A549 treated with CORT108297 at 1 μM for 4 hours (cell line): ENCODE measurements around the gene CPLX1. TPM values are rescaled to one million over a fixed set of nuclear protein-coding genes. Genes with fewer than 3 reads are reported as not detected.

Source experiments
- total RNA-seq: library from RNA; stranded (reverse); fragments of 200-300 nt; extraction: Qiagen RNA extraction; gene quantifications from 5 replicates; pipeline ENCODE4 v1.2.3, GENCODE V29; 2022

The CPLX1 gene
- total RNA-seq: 0.38 to 0.86 TPM (median 0.60 TPM) in 5 replicates

DNA sequence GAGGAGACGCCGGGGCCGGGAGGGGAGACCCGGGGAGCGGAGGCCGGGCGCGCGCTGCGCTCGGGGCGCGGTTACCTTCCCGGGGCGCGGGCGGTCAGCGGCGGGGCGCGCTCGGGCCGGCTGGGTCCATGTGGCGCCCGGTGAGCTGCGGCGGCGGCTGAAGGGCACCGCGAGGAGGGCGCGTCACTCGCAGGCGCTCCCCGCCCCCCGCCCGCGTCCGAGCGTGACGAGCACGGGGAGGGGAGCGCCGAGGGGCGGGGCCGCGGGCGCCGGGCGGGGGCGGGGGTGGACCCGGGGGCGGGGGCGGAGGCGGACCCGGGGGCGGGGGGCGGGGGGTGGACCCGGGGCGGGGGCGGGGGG is at the start of gene CPLX1:
CPLX1 (minus strand) TSS at position 159 of the 360 bp plus-strand sequence. CDS start 1,607 bp downstream, outside the sequence.

Other genes starting within 250 kb of the CPLX1 start
- gene TMEM271, start 249.8 kb downstream of the CPLX1 start, total RNA-seq: not detected in 5 replicates
- 0.04 TPM in 1 of 5 replicates, not detected in the others for gene PDE6B, start 200.6 kb downstream of the CPLX1 start, total RNA-seq
- gene ATP5ME, start 151.9 kb downstream of the CPLX1 start, total RNA-seq: 347 to 455 TPM (median 395 TPM) in 5 replicates
- gene MYL5, start 151.6 kb downstream of the CPLX1 start, total RNA-seq: 8.0 to 14.8 TPM (median 12.6 TPM) in 5 replicates
- gene SLC49A3, start 137.0 kb downstream of the CPLX1 start, total RNA-seq: 0.09 to 0.28 TPM (median 0.16 TPM) in 5 replicates
- gene PCGF3, start 120.3 kb downstream of the CPLX1 start, total RNA-seq: 15.4 to 22.5 TPM (median 19.0 TPM) in 5 replicates
- gene GAK, start 106.2 kb upstream of the CPLX1 start, total RNA-seq: 34.2 to 53.3 TPM (median 52.0 TPM) in 5 replicates
- gene TMEM175, start 106.3 kb upstream of the CPLX1 start, total RNA-seq: 6.7 to 10.3 TPM (median 9.6 TPM) in 5 replicates
- gene DGKQ, start 147.4 kb upstream of the CPLX1 start, total RNA-seq: 5.2 to 10.2 TPM (median 8.7 TPM) in 5 replicates
- gene IDUA, start 160.9 kb upstream of the CPLX1 start, total RNA-seq: 5.9 to 14.8 TPM (median 14.4 TPM) in 5 replicates
- gene SLC26A1, start 167.3 kb upstream of the CPLX1 start, total RNA-seq: 0.10 to 0.34 TPM (median 0.23 TPM) in 5 replicates
- 14.9 to 26.0 TPM (median 22.7 TPM) in 5 replicates for gene FGFRL1, start 185.5 kb upstream of the CPLX1 start, total RNA-seq